Panc1 (cell line): Measurements from ENCODE around the gene TBATA. TPM values are rescaled to one million over a fixed set of nuclear protein-coding genes. Genes with fewer than 3 reads are reported as not detected.

Experiments
- ATAC-seq: fragments of 200-7000 bp; cut with Tn5 transposase; 2 replicates; pipeline ENCODE4 v1.9.1; 2020; ENCODE audit warnings: mild to moderate bottlenecking, moderate library complexity
- BruUV-seq: library from RNA; stranded (reverse); fragments of 400-500 nt; replicated peaks from 2 replicates; lab custom pipeline; 2021; lab: Mats Ljungman, UMichigan
- CTCF ChIA-PET: fragments of 300-600 bp; sonication (Branson Sonifier 250); formaldehyde crosslinking; loops from one replicate; lab custom pipeline; 2022; ENCODE audit warnings: antibody characterized with exemption; lab: Charles Lee
- POLR2A ChIA-PET: fragments of 300-600 bp; sonication (Branson Sonifier 250); formaldehyde crosslinking; loops from one replicate; lab custom pipeline; 2022; ENCODE audit warnings: antibody characterized with exemption; lab: Charles Lee
- DNase-seq: peaks from one replicate; pipeline ENCODE4 v3.0.0-alpha.2; 2010; ENCODE audit warnings: low read depth, low spot score
- H3K27ac ChIP-seq: 2 replicates; pipeline ENCODE4 v1.5.1; 2011; ENCODE audit warnings: mild to moderate bottlenecking, low read length, inconsistent platforms
- H3K27me3 ChIP-seq: fragments of 200-500 bp; sonication (Bioruptor generic); 2 replicates; pipeline ENCODE4 v1.6.0; 2014; ENCODE audit warnings: low read length, inconsistent platforms; ENCODE audit not compliant: control insufficient read depth, insufficient read depth
- H3K36me3 ChIP-seq: fragments of 200-500 bp; sonication (Bioruptor generic); 2 replicates; pipeline ENCODE4 v1.5.1; 2014; ENCODE audit warnings: inconsistent platforms, mild to moderate bottlenecking, low read length, moderate library complexity; ENCODE audit not compliant: control insufficient read depth, insufficient read depth
- H3K4me1 ChIP-seq: 2 replicates; pipeline ENCODE4 v1.5.1; 2011; ENCODE audit warnings: inconsistent platforms, mild to moderate bottlenecking, low read length, moderate library complexity; ENCODE audit not compliant: control insufficient read depth, insufficient read depth
- H3K4me3 ChIP-seq, 2 experiments: 2 replicates each; pipeline ENCODE4 v1.5.1; 2011 to 2012; ENCODE audit warnings: low read depth in 2 of 2, low read length in 2 of 2, mild to moderate bottlenecking in 2 of 2, inconsistent platforms in 1 of 2, moderate library complexity in 1 of 2
- H3K9me3 ChIP-seq: fragments of 200-500 bp; sonication (Bioruptor generic); 2 replicates; pipeline ENCODE4 v1.5.1; 2014; ENCODE audit warnings: low read depth, mild to moderate bottlenecking, inconsistent platforms, low read length, moderate library complexity; ENCODE audit not compliant: control insufficient read depth, insufficient read depth
- CTCF ChIP-seq: fragments of 450-650 bp; IDR thresholded peaks from 2 replicates; pipeline ENCODE4 v1.5.1; 2017; ENCODE audit warnings: mild to moderate bottlenecking
- POLR2AphosphoS5 ChIP-seq: IDR thresholded peaks from 2 replicates; pipeline ENCODE4 v1.6.1; 2012; ENCODE audit warnings: mild to moderate bottlenecking, low read depth, low read length, moderate library complexity
- REST ChIP-seq, 2 experiments: IDR thresholded peaks; 2 replicates each; pipeline ENCODE4 v1.6.1; 2011 to 2012; ENCODE audit warnings: low read depth in 2 of 2, control low read depth in 1 of 2, low read length in 1 of 2, mild to moderate bottlenecking in 1 of 2, moderate library complexity in 1 of 2; ENCODE audit not compliant: insufficient read depth in 1 of 2
- SIN3A ChIP-seq: IDR thresholded peaks from 2 replicates; pipeline ENCODE4 v1.6.1; 2012; ENCODE audit warnings: low read depth, mild to moderate bottlenecking, low read length, moderate library complexity, borderline replicate concordance; ENCODE audit not compliant: insufficient read depth
- TCF7L2 ChIP-seq: IDR thresholded peaks from 2 replicates; pipeline ENCODE4 v1.6.1; 2011; ENCODE audit warnings: mild to moderate bottlenecking, low read depth, low read length, inconsistent platforms
- in situ Hi-C: cut with HindIII; loops from 2 replicates; pipeline ENCODE4 v1.10.0; 2016; ENCODE audit warnings: low sequenced_read_pairs, low pct_unique_long_range_greater_than_20kb
- intact Hi-C: fragments of 100-400 bp; cut with micrococcal nuclease; formaldehyde crosslinking; loops from one replicate; pipeline ENCODE4 v1.10.0; 2022; ENCODE audit not compliant: unreplicated experiment
- total RNA-seq: library from RNA; stranded (reverse); gene quantifications from one replicate; pipeline ENCODE4 v1.2.1, GENCODE V29; 2021; ENCODE audit not compliant: unreplicated experiment

The TBATA gene
- total RNA-seq, 1 experiment from 2014 or later = not detected

DNA sequence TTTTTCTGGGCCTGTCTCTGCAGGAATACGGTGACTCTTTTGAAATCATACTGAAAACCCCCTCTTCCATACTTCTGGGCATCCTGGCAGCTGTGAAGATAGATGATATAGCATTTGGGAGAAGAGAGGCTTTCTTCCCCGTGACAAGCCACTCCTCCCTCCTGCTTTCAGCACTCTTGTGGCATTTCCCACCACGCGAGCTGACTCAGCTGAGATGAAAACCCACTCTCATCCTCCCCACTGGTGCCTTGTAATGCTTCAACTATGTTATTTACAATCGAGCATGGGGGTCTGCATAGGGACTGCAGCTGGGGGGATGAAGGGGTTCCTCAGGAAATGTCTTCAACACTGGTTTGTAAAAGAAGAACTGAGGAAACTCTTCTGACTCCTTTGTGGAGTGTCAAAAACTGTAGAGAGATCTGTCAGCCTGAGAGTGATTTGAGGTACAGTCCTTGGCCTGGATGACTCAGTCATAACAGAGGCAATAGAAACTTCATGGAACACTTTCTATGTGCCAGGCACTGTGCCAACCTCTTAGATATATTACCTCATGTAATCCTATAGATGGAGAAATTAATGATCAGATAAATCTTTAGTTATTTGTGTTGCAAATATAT lies 1.7 kb upstream of the TBATA start:
- ATAC-seq = no peak
- Histone ChIP-seq H3K4me3 (no peak overlapping the region), H3K27me3 (peaks cover 40% of the 10 kb centered on the region), H3K9me3 (no peaks in the 10 kb centered on the region), H3K36me3 (no peaks in the 10 kb centered on the region), H3K27ac (no peak overlapping the region), H3K4me1 (no peaks in the 10 kb centered on the region)
- no peak for DNase-seq
- intact Hi-C loops (no loop called here), in situ Hi-C loops (no loop called here)
- TF ChIP-seq POLR2AphosphoS5 (no peak), TCF7L2 (no peak), SIN3A (no peak), REST (IDR thresholded peaks at IDR 0.05; ENCODE audit: insufficient read depth in 1 of 2, low read depth in 2 of 2, low read length in 1 of 2) (no peak), CTCF (no peak)
- ChIA-PET POLR2A (no interaction called here), CTCF (no interaction called here)
- no TSS peak for BruUV-seq

DNA sequence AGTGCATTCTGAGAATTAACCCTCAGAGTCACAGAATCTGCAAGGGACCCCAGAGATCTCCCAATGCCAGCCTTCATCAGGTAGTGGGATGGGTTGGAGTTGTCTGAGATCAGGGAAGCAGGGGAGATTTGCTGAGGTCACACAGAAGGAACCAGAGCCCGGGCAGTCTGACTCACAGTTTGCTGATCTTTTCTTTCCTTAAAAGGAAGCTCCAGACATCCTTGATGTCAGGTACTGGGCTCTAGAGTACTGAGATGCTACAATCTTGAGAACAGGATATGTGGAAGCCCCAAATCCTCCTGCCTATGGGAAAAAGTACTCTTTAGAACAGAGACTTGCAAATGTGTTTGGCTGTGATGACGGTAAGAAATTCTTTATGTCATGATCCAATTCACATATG lies 706 bp downstream of the TBATA start:
- ChIA-PET POLR2A (no interaction called here), CTCF (no interaction called here)
- no peaks in the 10 kb centered on the region for H3K36me3 ChIP-seq
- H3K9me3 ChIP-seq = no peaks in the 10 kb centered on the region
- in situ Hi-C loops (no loop called here), intact Hi-C loops (no loop called here)
- BruUV-seq = no TSS peak
- H3K4me1 ChIP-seq = no peaks in the 10 kb centered on the region
- no peak overlapping the region for H3K4me3 ChIP-seq
- TF ChIP-seq TCF7L2 = no peak
- TF ChIP-seq CTCF = no peak
- TF ChIP-seq POLR2AphosphoS5 = no peak
- TF ChIP-seq REST (IDR thresholded peaks at IDR 0.05; ENCODE audit: insufficient read depth in 1 of 2, low read depth in 2 of 2, low read length in 1 of 2) = no peak
- no peak for TF ChIP-seq SIN3A
- H3K27me3 ChIP-seq = peaks cover 24% of the 10 kb centered on the region
- DNase-seq = no peak
- no peak for ATAC-seq
- H3K27ac ChIP-seq = no peak overlapping the region
